Measurements from ENCODE around the gene CIT. TPM values are rescaled to one million over a fixed set of nuclear protein-coding genes. Genes with fewer than 3 reads are reported as not detected.

Gene CIT
- total RNA-seq, 2 donors from 2014 or later: 0.95 to 2.3 TPM

DNA sequence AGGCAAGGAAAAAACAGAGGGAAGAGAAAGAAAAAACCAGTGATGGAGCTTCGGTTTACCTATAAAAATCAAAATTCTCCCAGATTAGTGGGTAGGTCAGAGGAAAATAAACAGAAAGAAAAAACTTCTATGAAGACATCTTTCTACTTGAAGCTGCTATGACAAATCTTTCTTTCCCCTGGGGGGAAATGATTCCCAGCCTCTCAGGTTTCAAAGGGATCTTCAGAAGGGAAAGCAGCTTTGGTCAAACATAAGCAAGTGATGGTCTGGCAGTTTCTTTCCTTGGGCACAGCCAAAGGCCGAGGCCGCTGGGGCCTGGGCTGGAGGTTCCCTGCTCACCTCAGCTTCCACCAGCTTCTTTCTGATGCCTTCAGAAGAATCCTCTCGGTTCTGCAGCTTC is 104.7 kb downstream of the CIT start:
- no peak for DNase-seq (ENCODE audit: low spot score)
- Histone ChIP-seq H3K36me3 (no peaks in the 10 kb centered on the region), H3K27ac (no peak overlapping the region), H3K27me3 (replicated peaks; ENCODE audit: insufficient read depth) (no peaks in the 10 kb centered on the region), H3K9me3 (no peaks in the 10 kb centered on the region), H3K4me1 (ENCODE audit: control insufficient read depth in 1 of 2, low read depth in 2 of 2) (no peaks in the 10 kb centered on the region), H3K4me3 (no peak overlapping the region)
- ATAC-seq (ENCODE audit: insufficient number of reproducible peaks, low FRiP score, low read depth): no peak
- TF ChIP-seq, protein P1, sequence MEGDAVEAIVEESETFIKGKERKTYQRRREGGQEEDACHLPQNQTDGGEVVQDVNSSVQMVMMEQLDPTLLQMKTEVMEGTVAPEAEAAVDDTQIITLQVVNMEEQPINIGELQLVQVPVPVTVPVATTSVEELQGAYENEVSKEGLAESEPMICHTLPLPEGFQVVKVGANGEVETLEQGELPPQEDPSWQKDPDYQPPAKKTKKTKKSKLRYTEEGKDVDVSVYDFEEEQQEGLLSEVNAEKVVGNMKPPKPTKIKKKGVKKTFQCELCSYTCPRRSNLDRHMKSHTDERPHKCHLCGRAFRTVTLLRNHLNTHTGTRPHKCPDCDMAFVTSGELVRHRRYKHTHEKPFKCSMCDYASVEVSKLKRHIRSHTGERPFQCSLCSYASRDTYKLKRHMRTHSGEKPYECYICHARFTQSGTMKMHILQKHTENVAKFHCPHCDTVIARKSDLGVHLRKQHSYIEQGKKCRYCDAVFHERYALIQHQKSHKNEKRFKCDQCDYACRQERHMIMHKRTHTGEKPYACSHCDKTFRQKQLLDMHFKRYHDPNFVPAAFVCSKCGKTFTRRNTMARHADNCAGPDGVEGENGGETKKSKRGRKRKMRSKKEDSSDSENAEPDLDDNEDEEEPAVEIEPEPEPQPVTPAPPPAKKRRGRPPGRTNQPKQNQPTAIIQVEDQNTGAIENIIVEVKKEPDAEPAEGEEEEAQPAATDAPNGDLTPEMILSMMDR (IDR thresholded peaks at IDR 0.05): no peak

DNA sequence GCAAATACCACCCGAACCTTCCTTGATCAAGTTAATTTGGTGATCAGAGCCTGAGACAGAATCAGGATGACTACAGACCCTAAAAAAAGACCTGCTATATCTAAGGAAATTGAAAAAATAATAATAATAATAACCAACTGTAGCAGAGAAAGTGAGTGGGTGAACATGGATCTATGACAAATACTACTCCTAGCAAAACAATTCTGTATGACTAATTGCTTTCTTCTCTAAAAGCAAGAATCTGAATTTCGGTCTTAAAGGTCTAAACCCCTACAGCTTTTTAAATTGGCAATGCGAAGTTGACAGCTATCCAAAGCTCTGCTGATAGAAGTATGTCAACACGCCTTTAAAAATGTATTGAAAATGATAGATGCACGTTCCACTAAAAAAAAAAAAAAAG is 107.0 kb downstream of the CIT start:
- TF ChIP-seq, protein P1 (IDR thresholded peaks at IDR 0.05): no peak
- Histone ChIP-seq H3K27ac (no peak overlapping the region), H3K27me3 (replicated peaks; ENCODE audit: insufficient read depth) (no peaks in the 10 kb centered on the region), H3K4me1 (ENCODE audit: control insufficient read depth in 1 of 2, low read depth in 2 of 2) (no peaks in the 10 kb centered on the region), H3K36me3 (no peaks in the 10 kb centered on the region), H3K9me3 (no peaks in the 10 kb centered on the region), H3K4me3 (no peak overlapping the region)
- DNase-seq (ENCODE audit: low spot score) (no peak), ATAC-seq (ENCODE audit: insufficient number of reproducible peaks, low FRiP score, low read depth) (no peak)

DNA sequence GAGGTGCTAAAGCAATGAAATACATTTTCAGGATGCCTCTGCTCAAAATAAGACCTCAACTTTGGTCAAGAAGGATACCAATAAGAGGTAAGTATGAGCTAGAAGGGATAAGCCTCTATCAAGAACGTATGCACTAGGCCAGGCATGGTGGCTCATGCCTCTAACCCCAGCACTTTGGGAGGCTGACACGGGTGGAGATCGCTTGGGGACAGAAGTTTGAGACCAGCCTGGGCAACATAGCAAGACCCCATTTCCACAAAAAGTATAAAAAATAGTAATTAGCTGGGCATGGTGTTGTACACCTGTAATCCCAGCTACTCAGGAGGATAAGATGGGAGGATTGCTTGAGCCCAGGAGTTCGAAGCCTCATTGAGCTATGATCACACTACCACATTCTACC is 114.5 kb downstream of the CIT start:
- no peaks in the 10 kb centered on the region for H3K4me1 ChIP-seq (ENCODE audit: control insufficient read depth in 1 of 2, low read depth in 2 of 2)
- H3K36me3 ChIP-seq: no peaks in the 10 kb centered on the region
- no peak for DNase-seq (ENCODE audit: low spot score)
- no peak for ATAC-seq (ENCODE audit: insufficient number of reproducible peaks, low FRiP score, low read depth)
- no peaks in the 10 kb centered on the region for H3K27me3 ChIP-seq (replicated peaks; ENCODE audit: insufficient read depth)
- TF ChIP-seq, protein P1 (IDR thresholded peaks at IDR 0.05): no peak
- no peaks in the 10 kb centered on the region for H3K9me3 ChIP-seq
- no peak overlapping the region for H3K27ac ChIP-seq
- H3K4me3 ChIP-seq: no peak overlapping the region

DNA sequence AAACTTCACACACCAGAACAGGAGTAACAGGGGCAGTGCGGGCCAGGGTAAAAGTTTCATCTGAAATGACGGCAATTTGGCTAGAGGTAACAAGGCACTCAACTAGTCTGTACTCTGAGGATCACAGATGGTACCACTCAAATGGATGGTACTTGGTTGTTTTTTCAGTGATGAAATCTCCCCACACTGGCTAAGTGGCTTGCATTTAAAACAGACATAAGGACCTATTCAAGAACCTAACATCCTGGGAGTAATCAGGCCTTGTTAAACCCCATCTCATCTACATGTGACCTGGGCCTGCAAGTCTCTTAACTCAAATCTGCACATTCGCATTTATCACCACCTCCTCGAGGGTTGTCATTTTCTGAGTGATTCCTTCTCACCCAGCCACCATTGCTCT is 118.4 kb downstream of the CIT start:
- H3K4me3 ChIP-seq: no peak overlapping the region
- TF ChIP-seq, protein P1 (IDR thresholded peaks at IDR 0.05): no peak
- no peaks in the 10 kb centered on the region for H3K27me3 ChIP-seq (replicated peaks; ENCODE audit: insufficient read depth)
- H3K27ac ChIP-seq: no peak overlapping the region
- H3K4me1 ChIP-seq (ENCODE audit: control insufficient read depth in 1 of 2, low read depth in 2 of 2): no peaks in the 10 kb centered on the region
- no peaks in the 10 kb centered on the region for H3K9me3 ChIP-seq
- DNase-seq (ENCODE audit: low spot score) (no peak), ATAC-seq (ENCODE audit: insufficient number of reproducible peaks, low FRiP score, low read depth) (no peak)
- H3K36me3 ChIP-seq: no peaks in the 10 kb centered on the region

DNA sequence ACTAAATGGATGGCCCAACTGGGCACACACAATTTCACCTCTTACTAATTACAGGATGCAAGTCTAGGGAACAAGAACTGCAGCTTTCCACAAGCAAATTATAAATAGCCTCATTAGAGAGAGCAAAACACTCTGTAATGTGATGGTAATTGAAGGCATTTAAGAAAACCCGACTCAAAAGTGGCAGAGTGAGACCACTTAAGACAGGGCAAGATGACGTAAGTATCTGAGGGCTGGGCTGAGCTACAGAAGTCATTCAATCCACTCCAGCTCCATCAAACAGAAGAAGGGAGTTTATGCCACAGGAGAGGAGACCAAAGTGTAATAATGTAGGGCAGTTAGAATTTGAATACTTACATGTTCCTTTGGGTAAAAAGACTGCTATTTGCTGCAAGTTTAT is 118.9 kb downstream of the CIT start:
- no peaks in the 10 kb centered on the region for H3K36me3 ChIP-seq
- no peak overlapping the region for H3K27ac ChIP-seq
- H3K9me3 ChIP-seq: no peaks in the 10 kb centered on the region
- H3K4me1 ChIP-seq (ENCODE audit: control insufficient read depth in 1 of 2, low read depth in 2 of 2): no peaks in the 10 kb centered on the region
- no peak for ATAC-seq (ENCODE audit: insufficient number of reproducible peaks, low FRiP score, low read depth)
- H3K4me3 ChIP-seq: no peak overlapping the region
- TF ChIP-seq, protein P1 (IDR thresholded peaks at IDR 0.05): no peak
- no peaks in the 10 kb centered on the region for H3K27me3 ChIP-seq (replicated peaks; ENCODE audit: insufficient read depth)
- DNase-seq (ENCODE audit: low spot score): no peak
